T-cell (primary cell): ENCODE measurements around the gene SCN8A. TPM values are rescaled to one million over a fixed set of nuclear protein-coding genes. Genes with fewer than 3 reads are reported as not detected.

Source experiments
- ATAC-seq, 4 experiments: fragments of 200-7000 bp in 3 of 4; fragments of 150-1000 bp in 1 of 4; cut with Tn5 transposase; replicated peaks in 1 of 4; 1 replicate in 3 of 4; 2 replicates in 1 of 4; pipeline ENCODE4 v1.10.0; 2021; ENCODE audit warnings: moderate library complexity in 3 of 4, mild to moderate bottlenecking in 2 of 4, moderate number of reproducible peaks in 1 of 4
- CTCF ChIA-PET, 2 donors: fragments of 300-600 bp; sonication (Branson Sonifier 250); formaldehyde crosslinking; loops; one replicate each; lab custom pipeline; 2022; ENCODE audit warnings: antibody characterized with exemption in 2 of 2; lab: Charles Lee
- POLR2A ChIA-PET, 2 donors: fragments of 300-600 bp; sonication (Branson Sonifier 250); formaldehyde crosslinking; loops; one replicate each; lab custom pipeline; 2022; ENCODE audit warnings: antibody characterized with exemption in 2 of 2; lab: Charles Lee
- DNase-seq, 35 experiments: peaks; one replicate each; pipeline versions ENCODE4 v3.0.0 to v3.0.0-alpha.2; 2013 to 2023
- H3K27ac ChIP-seq: one replicate; pipeline ENCODE4 v1.5.1; 2013; ENCODE audit warnings: low read length
- H3K27me3 ChIP-seq, 2 experiments: replicated peaks in 1 of 2; 1 replicate in 1 of 2; 2 replicates in 1 of 2; pipeline versions ENCODE4 v1.6.1 to v1.7.0; 2013; ENCODE audit warnings: low read length in 1 of 2, mixed read lengths in 1 of 2; ENCODE audit not compliant: control insufficient read depth in 2 of 2, insufficient read depth in 2 of 2; ENCODE audit errors: extremely low read depth in 1 of 2
- H3K36me3 ChIP-seq, 2 donors: 1 replicate in 1 of 2; 2 replicates in 1 of 2; pipeline versions ENCODE4 v1.6.1 to v1.7.0; 2013; ENCODE audit warnings: low read length in 1 of 2; ENCODE audit not compliant: control insufficient read depth in 2 of 2, insufficient read depth in 1 of 2; ENCODE audit errors: extremely low read depth in 1 of 2
- H3K4me1 ChIP-seq, 2 experiments: 1 replicate in 1 of 2; 2 replicates in 1 of 2; pipeline versions ENCODE4 v1.6.1 to v1.7.0; 2013; ENCODE audit warnings: low read length in 2 of 2, mixed read lengths in 1 of 2; ENCODE audit not compliant: insufficient read depth in 2 of 2, control insufficient read depth in 1 of 2; ENCODE audit errors: extremely low read depth in 1 of 2
- H3K4me3 ChIP-seq, 2 donors: 1 replicate in 1 of 2; 2 replicates in 1 of 2; pipeline versions ENCODE4 v1.5.1 to v1.7.0; 2013; ENCODE audit warnings: mild to moderate bottlenecking in 2 of 2, low read length in 1 of 2, moderate library complexity in 1 of 2; ENCODE audit not compliant: control insufficient read depth in 1 of 2; ENCODE audit errors: extremely low read depth in 1 of 2
- H3K9me3 ChIP-seq: 2 replicates; pipeline ENCODE4 v1.7.0; 2013
- H3K27ac Mint-ChIP-seq, 2 donors: one replicate each; pipeline ENCODE4 v1.8.0; 2020 to 2021; ENCODE audit warnings: mild to moderate bottlenecking in 2 of 2, mixed read lengths in 2 of 2
- H3K27me3 Mint-ChIP-seq, 2 donors: one replicate each; pipeline ENCODE4 v1.8.0; 2021 to 2022; ENCODE audit warnings: mixed read lengths in 2 of 2
- H3K36me3 Mint-ChIP-seq: one replicate; pipeline ENCODE4 v1.8.0; 2021; ENCODE audit warnings: mixed read lengths
- H3K4me1 Mint-ChIP-seq, 3 donors: one replicate each; pipeline ENCODE4 v1.8.0; 2020 to 2022; ENCODE audit warnings: mixed read lengths in 3 of 3, mild to moderate bottlenecking in 1 of 3
- H3K4me3 Mint-ChIP-seq, 3 donors: one replicate each; pipeline ENCODE4 v1.8.0; 2020 to 2022; ENCODE audit warnings: mild to moderate bottlenecking in 3 of 3, mixed read lengths in 3 of 3, moderate library complexity in 3 of 3
- H3K9me3 Mint-ChIP-seq, 3 donors: one replicate each; pipeline ENCODE4 v1.8.0; 2020 to 2022; ENCODE audit warnings: mixed read lengths in 3 of 3
- WGBS: methylation state at CpG from one replicate; pipeline ENCODE4 v1.1.5; 2013; ENCODE audit warnings: missing lambda C conversion rate; ENCODE audit not compliant: insufficient coverage; 5-methylcytosine and 5-hydroxymethylcytosine counted together
- total RNA-seq, 35 experiments: library from RNA in 6 of 35; stranded (reverse) in 6 of 35; fragments of 120-200 nt in 1 of 35; gene quantifications; one replicate each; pipeline versions ENCODE4 v1.2.1 to v1.2.4 and lab custom pipeline; 2013 to 2026

Gene SCN8A
- total RNA-seq, 5 donors from 2014 or later (not counting 1 experiment from before 2014, with no cell fraction given) = 0.41 to 1.0 (median 0.53) TPM

DNA sequence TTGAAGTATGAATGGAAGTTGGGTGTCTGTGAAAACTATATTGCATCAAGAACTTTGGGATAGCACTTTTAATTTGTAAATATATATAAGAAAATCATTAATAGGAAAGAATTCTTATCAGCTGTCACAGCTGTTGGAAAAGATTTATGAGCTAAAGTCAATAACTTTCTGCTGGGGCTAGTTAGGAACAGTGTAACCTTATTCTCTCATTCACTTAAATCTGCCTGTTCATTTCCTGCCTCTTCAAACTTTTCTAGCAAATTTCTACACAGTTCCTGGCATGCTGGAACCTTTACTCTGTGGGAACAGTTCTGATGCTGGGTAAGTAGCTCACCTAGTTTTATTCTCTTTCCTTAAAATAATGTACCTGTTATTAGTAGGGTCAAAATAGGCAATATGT is 109.9 kb downstream of the SCN8A start:
- no peaks in the 10 kb centered on the region for H3K4me1 Mint-ChIP-seq
- no peaks in the 10 kb centered on the region for H3K4me1 ChIP-seq
- H3K4me3 Mint-ChIP-seq = no peak overlapping the region
- ChIA-PET CTCF (no interaction called here), POLR2A (no interaction called here)
- no peak overlapping the region for H3K27ac Mint-ChIP-seq
- H3K9me3 Mint-ChIP-seq = no peaks in the 10 kb centered on the region
- no peak overlapping the region for H3K27ac ChIP-seq
- no peaks in the 10 kb centered on the region for H3K36me3 Mint-ChIP-seq
- H3K9me3 ChIP-seq = no peaks in the 10 kb centered on the region
- DNase-seq = no peak
- ATAC-seq = no peak
- no peak overlapping the region for H3K4me3 ChIP-seq
- H3K27me3 ChIP-seq = no peaks in the 10 kb centered on the region
- H3K27me3 Mint-ChIP-seq = peaks cover 4 to 8% of the 10 kb centered on the region in 2 donors
- no peaks in the 10 kb centered on the region for H3K36me3 ChIP-seq

DNA sequence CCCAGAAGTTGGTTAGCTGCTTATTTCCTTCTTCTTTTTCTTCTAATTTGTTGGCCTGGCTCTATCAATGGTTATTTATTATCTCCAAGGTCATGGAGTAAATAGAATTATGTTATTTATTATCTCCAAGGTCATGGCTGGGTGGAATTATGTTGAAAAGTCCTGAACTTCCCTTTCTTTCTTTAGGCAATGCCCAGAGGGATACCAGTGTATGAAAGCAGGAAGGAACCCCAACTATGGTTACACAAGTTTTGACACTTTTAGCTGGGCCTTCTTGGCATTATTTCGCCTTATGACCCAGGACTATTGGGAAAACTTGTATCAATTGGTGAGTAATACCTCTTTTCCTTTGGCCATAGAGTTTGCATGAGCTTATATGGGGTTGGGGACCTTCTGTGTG is 111.6 kb downstream of the SCN8A start:
- ChIA-PET CTCF (no interaction called here), POLR2A (no interaction called here)
- no peak for DNase-seq
- Histone ChIP-seq H3K36me3 (no peaks in the 10 kb centered on the region), H3K27ac (no peak overlapping the region), H3K27me3 (no peaks in the 10 kb centered on the region), H3K4me1 (no peaks in the 10 kb centered on the region), H3K9me3 (no peaks in the 10 kb centered on the region), H3K4me3 (no peak overlapping the region)
- Mint-ChIP-seq H3K27me3 (peaks cover 4 to 5% of the 10 kb centered on the region in 2 donors), H3K4me3 (no peak overlapping the region), H3K36me3 (no peaks in the 10 kb centered on the region), H3K4me1 (no peaks in the 10 kb centered on the region), H3K9me3 (no peaks in the 10 kb centered on the region), H3K27ac (no peak overlapping the region)
- no CpG with 5 or more reads among the region's 1 CpG for WGBS
- no peak for ATAC-seq

DNA sequence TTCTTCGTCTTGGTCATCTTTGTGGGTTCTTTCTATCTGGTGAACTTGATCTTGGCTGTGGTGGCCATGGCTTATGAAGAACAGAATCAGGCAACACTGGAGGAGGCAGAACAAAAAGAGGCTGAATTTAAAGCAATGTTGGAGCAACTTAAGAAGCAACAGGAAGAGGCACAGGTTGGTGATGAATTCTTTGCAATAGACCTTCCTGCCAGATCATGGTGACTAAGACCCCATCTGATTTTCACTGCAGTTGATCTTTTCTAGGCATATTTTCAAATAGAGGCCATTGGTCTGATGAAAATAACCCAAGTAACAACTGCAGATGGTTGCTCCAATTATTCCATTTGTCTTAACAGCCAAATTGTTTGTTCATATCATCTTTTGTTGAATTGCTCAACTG is 114.4 kb downstream of the SCN8A start:
- no peaks in the 10 kb centered on the region for H3K9me3 ChIP-seq
- Mint-ChIP-seq H3K27me3 (no peaks in the 10 kb centered on the region), H3K27ac (no peak overlapping the region), H3K4me3 (no peak overlapping the region), H3K36me3 (no peaks in the 10 kb centered on the region), H3K4me1 (no peaks in the 10 kb centered on the region), H3K9me3 (no peaks in the 10 kb centered on the region)
- no peaks in the 10 kb centered on the region for H3K36me3 ChIP-seq
- no peaks in the 10 kb centered on the region for H3K4me1 ChIP-seq
- H3K27me3 ChIP-seq = peaks cover 0 to 3% of the 10 kb centered on the region in 2 experiments
- DNase-seq (no peak), ATAC-seq (no peak)
- 100% methylated on average over 1 of the region's 1 CpG for WGBS
- H3K4me3 ChIP-seq = no peak overlapping the region
- H3K27ac ChIP-seq = no peak overlapping the region
- ChIA-PET CTCF (no interaction called here), POLR2A (no interaction called here)

- ChIA-PET CTCF (no interaction called here), POLR2A (no interaction called here)
- Mint-ChIP-seq H3K36me3 (no peaks in the 10 kb centered on the region), H3K4me3 (no peak overlapping the region), H3K9me3 (no peaks in the 10 kb centered on the region), H3K27me3 (no peaks in the 10 kb centered on the region), H3K27ac (no peak overlapping the region), H3K4me1 (no peaks in the 10 kb centered on the region)
- DNase-seq (no peak), ATAC-seq (no peak)
- Histone ChIP-seq H3K9me3 (no peaks in the 10 kb centered on the region), H3K4me3 (no peak overlapping the region), H3K4me1 (no peaks in the 10 kb centered on the region), H3K36me3 (no peaks in the 10 kb centered on the region), H3K27me3 (peaks cover 0 to 3% of the 10 kb centered on the region in 2 experiments), H3K27ac (no peak overlapping the region)
- 81% methylated on average over 2 of the region's 3 CpGs for WGBS
Measured at GRCh38 chr12:51706206-51706605, 115.2 kb downstream of the SCN8A start.

DNA sequence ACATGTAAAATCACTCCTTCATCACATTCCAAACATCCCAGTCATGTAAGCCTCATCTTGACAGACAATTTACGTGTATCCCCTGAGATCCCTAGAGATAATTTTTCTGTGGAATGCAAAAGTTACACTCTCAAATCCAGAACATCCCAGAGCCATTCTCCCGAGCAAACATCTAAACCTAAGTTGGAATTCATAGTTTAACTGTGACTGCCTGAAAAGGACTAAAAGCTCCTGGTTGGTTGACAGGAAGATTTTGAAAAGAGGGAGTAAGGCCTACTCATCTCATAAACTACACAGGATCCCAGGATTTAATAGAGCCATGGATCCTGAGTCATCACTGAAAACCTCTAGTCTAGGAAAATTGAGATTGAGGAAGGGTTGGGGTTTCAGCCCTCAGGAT is 123.6 kb downstream of the SCN8A start:
- Mint-ChIP-seq H3K27ac (no peak overlapping the region), H3K4me1 (no peaks in the 10 kb centered on the region), H3K36me3 (no peaks in the 10 kb centered on the region), H3K9me3 (no peaks in the 10 kb centered on the region), H3K27me3 (peaks cover 13 to 21% of the 10 kb centered on the region in 2 donors), H3K4me3 (no peak overlapping the region)
- no CpG with 5 or more reads among the region's 2 CpGs for WGBS
- Histone ChIP-seq H3K27ac (no peak overlapping the region), H3K36me3 (no peaks in the 10 kb centered on the region), H3K9me3 (no peaks in the 10 kb centered on the region), H3K27me3 (peaks cover 0 to 3% of the 10 kb centered on the region in 2 experiments), H3K4me1 (no peaks in the 10 kb centered on the region), H3K4me3 (no peak overlapping the region)
- POLR2A ChIA-PET = no interaction called here
- DNase-seq = no peak
- CTCF ChIA-PET = no interaction called here
- no peak for ATAC-seq

DNA sequence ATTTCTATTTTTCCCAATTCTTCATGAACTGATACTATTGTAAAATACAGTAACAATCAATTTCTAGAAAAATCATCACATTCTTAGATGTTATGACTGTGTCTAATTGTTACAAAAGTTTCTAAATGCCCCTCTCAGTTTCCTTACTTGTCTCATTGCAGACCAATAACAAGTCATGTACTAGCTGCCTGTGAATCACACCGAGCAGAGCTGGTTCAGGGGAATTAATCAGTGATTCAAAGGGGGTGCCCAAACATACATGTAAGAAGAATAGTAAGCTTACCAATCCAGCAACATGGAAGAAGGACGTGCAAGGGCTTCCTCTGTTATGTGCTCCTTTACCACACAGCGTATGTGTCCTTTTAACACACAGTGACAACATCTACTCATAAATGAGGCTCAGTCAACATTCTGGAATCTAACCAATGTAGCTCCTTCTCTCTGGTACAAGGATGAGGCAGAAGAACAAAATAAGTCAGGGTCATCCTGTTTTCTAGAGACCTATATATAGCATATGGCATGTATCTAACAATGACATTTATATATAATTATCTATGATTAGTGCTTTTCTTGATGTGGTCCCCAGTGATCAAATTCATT is 126.4 kb downstream of the SCN8A start:
- Histone ChIP-seq H3K27ac (no peak overlapping the region), H3K4me3 (no peak overlapping the region), H3K9me3 (no peaks in the 10 kb centered on the region), H3K36me3 (no peaks in the 10 kb centered on the region), H3K27me3 (peaks cover 2 to 17% of the 10 kb centered on the region in 2 experiments), H3K4me1 (peaks cover 2 to 7% of the 10 kb centered on the region in 2 experiments)
- H3K4me1 Mint-ChIP-seq = peaks cover 12 to 13% (median 13%) of the 10 kb centered on the region in 3 donors
- DNase-seq = no peak
- WGBS = no CpG with 5 or more reads among the region's 3 CpGs
- H3K9me3 Mint-ChIP-seq = no peaks in the 10 kb centered on the region
- H3K27me3 Mint-ChIP-seq = peaks cover 24 to 34% of the 10 kb centered on the region in 2 donors
- no peak overlapping the region for H3K4me3 Mint-ChIP-seq
- H3K36me3 Mint-ChIP-seq = no peaks in the 10 kb centered on the region
- POLR2A ChIA-PET = no interaction called here
- ATAC-seq = no peak
- H3K27ac Mint-ChIP-seq = no peak overlapping the region
- CTCF ChIA-PET = no interaction called here
